Fibroblast of lung (primary cell): ENCODE results near the gene SCGN. TPM values are rescaled to one million over a fixed set of nuclear protein-coding genes. Genes with fewer than 3 reads are reported as not detected.

Source experiments
- DNase-seq, 2 donors: peaks; one replicate each; pipeline versions ENCODE4 v3.0.0 to v3.0.0-alpha.2; 2010; ENCODE audit warnings: low read depth in 2 of 2
- H2AFZ ChIP-seq: 2 replicates; pipeline ENCODE4 v1.5.1; 2012; ENCODE audit warnings: low read length, control low read depth, inconsistent platforms
- H3K27ac ChIP-seq: 2 replicates; pipeline ENCODE4 v1.5.1; 2011; ENCODE audit warnings: low read length, control low read depth; ENCODE audit not compliant: insufficient read depth
- H3K27me3 ChIP-seq: 2 replicates; pipeline ENCODE4 v1.5.1; 2011; ENCODE audit warnings: mild to moderate bottlenecking, low read length; ENCODE audit not compliant: control insufficient read depth, insufficient read depth
- H3K36me3 ChIP-seq: 2 replicates; pipeline ENCODE4 v1.5.1; 2011; ENCODE audit warnings: low read length; ENCODE audit not compliant: control insufficient read depth, insufficient read depth
- H3K4me1 ChIP-seq: 2 replicates; pipeline ENCODE4 v1.5.1; 2011; ENCODE audit warnings: low read length; ENCODE audit not compliant: control insufficient read depth, insufficient read depth; ENCODE audit errors: extremely low read depth
- H3K4me2 ChIP-seq: 2 replicates; pipeline ENCODE4 v1.5.1; 2011; ENCODE audit warnings: low read length, control low read depth; ENCODE audit not compliant: insufficient read depth; ENCODE audit errors: extremely low read depth
- H3K4me3 ChIP-seq, 4 experiments: fragments of 200-600 bp in 1 of 4; sonication (generic) in 1 of 4; replicated peaks in 1 of 4; 2 replicates each; pipeline ENCODE4 v1.5.1; 2011 to 2016; ENCODE audit warnings: low read length in 4 of 4, low read depth in 3 of 4, mild to moderate bottlenecking in 3 of 4, control low read depth in 2 of 4, inconsistent platforms in 1 of 4, mixed read lengths in 1 of 4; ENCODE audit not compliant: insufficient read depth in 1 of 4; ENCODE audit errors: control extremely low read depth in 1 of 4
- H3K79me2 ChIP-seq: 2 replicates; pipeline ENCODE4 v1.5.1; 2012; ENCODE audit warnings: mild to moderate bottlenecking, low read length, inconsistent platforms; ENCODE audit not compliant: control insufficient read depth, insufficient read depth
- H3K9ac ChIP-seq: 2 replicates; pipeline ENCODE4 v1.5.1; 2011; ENCODE audit warnings: mild to moderate bottlenecking, low read length, control low read depth; ENCODE audit not compliant: insufficient read depth
- H3K9me3 ChIP-seq: 2 replicates; pipeline ENCODE4 v1.5.1; 2012; ENCODE audit warnings: low read depth, low read length; ENCODE audit not compliant: control insufficient read depth, insufficient read depth
- H4K20me1 ChIP-seq: 2 replicates; pipeline ENCODE4 v1.5.1; 2011; ENCODE audit warnings: low read length; ENCODE audit not compliant: control insufficient read depth, insufficient read depth; ENCODE audit errors: extremely low read depth
- CTCF ChIP-seq, 2 donors: IDR thresholded peaks in 1 of 2; conservative IDR thresholded peaks in 1 of 2; 1 replicate in 1 of 2; 2 replicates in 1 of 2; pipeline ENCODE4 v1.5.1; 2011 to 2012; ENCODE audit warnings: low read length in 2 of 2, control low read depth in 1 of 2, inconsistent platforms in 1 of 2, low read depth in 1 of 2, mild to moderate bottlenecking in 1 of 2
- EZH2 ChIP-seq: IDR thresholded peaks from 2 replicates; pipeline ENCODE4 v1.5.1; 2012; ENCODE audit warnings: low read length, control low read depth, mild to moderate bottlenecking; ENCODE audit errors: missing control alignments
- polyA plus RNA-seq, 2 donors: library from polyadenylated mRNA; depleted of rRNA in 1 of 2; stranded (reverse) in 1 of 2; unstranded in 1 of 2; fragments of >200 nt; gene quantifications; 2 replicates each; pipeline ENCODE4 v1.2.1, GENCODE V29; 2011 to 2012; ENCODE audit warnings: missing spikeins in 1 of 2
- total RNA-seq: library from RNA; depleted of rRNA; stranded (reverse); fragments of >200 nt; gene quantifications from 2 replicates; pipeline ENCODE4 v1.2.1, GENCODE V29; 2014

SCGN gene
- total and polyA plus RNA-seq, 2 donors (not counting 1 experiment from before 2014, with no cell fraction given) = not detected

- H3K9me3 ChIP-seq = no peaks in the 10 kb centered on the region
- H3K9ac ChIP-seq = no peak overlapping the region
- no peaks in the 10 kb centered on the region for H3K4me1 ChIP-seq
- H2AFZ ChIP-seq = no peak overlapping the region
- no peaks in the 10 kb centered on the region for H3K36me3 ChIP-seq
- H3K27ac ChIP-seq = no peak overlapping the region
- no peaks in the 10 kb centered on the region for H3K79me2 ChIP-seq
- no peak overlapping the region for H3K4me3 ChIP-seq
- no peak for DNase-seq
- TF ChIP-seq CTCF (conservative IDR thresholded peaks at IDR 0.05 in 1 of 2, IDR thresholded peaks at IDR 0.05 in 1 of 2; ENCODE audit: low read depth in 1 of 2, low read length in 2 of 2) (no peak), EZH2 (no peak)
- H3K27me3 ChIP-seq = no peaks in the 10 kb centered on the region
- no peak overlapping the region for H3K4me2 ChIP-seq
- no peaks in the 10 kb centered on the region for H4K20me1 ChIP-seq
These were observed 43.7 kb downstream of the SCGN start for GRCh38 chr6:25695671-25696070.

DNA sequence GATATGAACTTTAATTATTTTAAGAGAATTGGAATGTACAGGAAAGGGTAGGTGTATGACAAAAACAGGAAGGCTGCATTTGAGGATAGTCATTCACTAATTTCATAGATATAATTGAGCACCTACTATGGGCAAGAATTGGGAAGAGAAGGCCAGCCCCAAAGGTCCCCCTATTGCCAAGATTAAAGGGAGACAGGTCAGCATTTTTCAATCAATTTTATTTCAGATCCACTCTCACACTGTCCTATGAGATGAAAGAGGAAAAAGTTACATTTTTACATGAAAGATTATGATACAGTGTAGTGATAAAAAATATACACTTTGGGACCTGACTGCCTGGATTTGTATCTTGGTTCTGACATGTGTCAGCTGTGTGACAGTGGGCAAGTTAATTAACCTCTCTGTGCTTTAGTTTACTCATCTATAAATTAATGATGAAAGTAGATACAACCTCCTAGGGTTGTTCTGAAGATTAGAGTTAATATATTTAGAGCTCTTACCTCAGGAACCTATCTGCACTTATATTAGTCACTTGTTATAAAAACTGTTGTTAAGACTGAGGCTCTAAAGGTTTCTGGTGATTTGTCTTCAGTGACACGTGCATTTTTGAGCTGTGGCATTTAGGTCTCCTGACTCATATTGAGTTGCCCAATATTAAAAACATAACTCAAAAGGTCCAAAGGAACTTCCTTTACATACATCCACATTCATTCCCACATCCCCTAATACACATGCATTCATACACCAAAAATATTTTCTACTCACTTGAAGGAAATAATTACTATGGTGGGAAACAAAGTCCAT, 45.7 kb downstream of the SCGN start:
- no peaks in the 10 kb centered on the region for H3K4me1 ChIP-seq
- TF ChIP-seq CTCF (conservative IDR thresholded peaks at IDR 0.05 in 1 of 2, IDR thresholded peaks at IDR 0.05 in 1 of 2; ENCODE audit: low read depth in 1 of 2, low read length in 2 of 2) (no peak), EZH2 (no peak)
- no peak overlapping the region for H3K4me3 ChIP-seq
- no peak overlapping the region for H3K4me2 ChIP-seq
- no peaks in the 10 kb centered on the region for H3K36me3 ChIP-seq
- H4K20me1 ChIP-seq = no peaks in the 10 kb centered on the region
- no peaks in the 10 kb centered on the region for H3K9me3 ChIP-seq
- no peak overlapping the region for H3K9ac ChIP-seq
- no peaks in the 10 kb centered on the region for H3K27me3 ChIP-seq
- DNase-seq = no peak
- no peaks in the 10 kb centered on the region for H3K79me2 ChIP-seq
- H3K27ac ChIP-seq = no peak overlapping the region
- H2AFZ ChIP-seq = no peak overlapping the region

DNA sequence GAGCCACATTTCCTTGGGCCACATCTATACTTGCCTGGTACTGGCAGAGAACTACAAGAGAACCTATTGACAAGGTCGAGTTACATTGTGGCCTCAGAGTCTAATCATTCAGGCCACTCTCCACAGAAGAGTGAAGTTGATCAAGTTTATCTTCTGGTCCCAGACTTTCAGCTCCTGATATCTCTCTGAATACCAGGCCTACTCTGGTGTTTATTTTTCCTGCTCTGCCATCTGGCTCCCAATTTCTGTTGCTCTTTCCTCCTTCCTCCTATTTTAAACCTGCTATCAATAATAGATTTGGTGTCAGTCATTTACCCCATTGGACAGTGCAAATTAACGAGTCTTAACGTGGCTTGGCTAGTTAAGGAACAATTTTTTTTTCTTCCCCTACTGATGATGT, 46.6 kb downstream of the SCGN start:
- no peaks in the 10 kb centered on the region for H3K4me1 ChIP-seq
- TF ChIP-seq EZH2 (no peak), CTCF (conservative IDR thresholded peaks at IDR 0.05 in 1 of 2, IDR thresholded peaks at IDR 0.05 in 1 of 2; ENCODE audit: low read depth in 1 of 2, low read length in 2 of 2) (no peak)
- no peak overlapping the region for H3K9ac ChIP-seq
- no peak overlapping the region for H3K27ac ChIP-seq
- no peaks in the 10 kb centered on the region for H3K27me3 ChIP-seq
- no peak overlapping the region for H2AFZ ChIP-seq
- H3K36me3 ChIP-seq = no peaks in the 10 kb centered on the region
- no peak overlapping the region for H3K4me3 ChIP-seq
- H3K9me3 ChIP-seq = no peaks in the 10 kb centered on the region
- no peak overlapping the region for H3K4me2 ChIP-seq
- no peaks in the 10 kb centered on the region for H3K79me2 ChIP-seq
- H4K20me1 ChIP-seq = no peaks in the 10 kb centered on the region
- DNase-seq = no peak
